HG03108 (cell line): ENCODE data around the gene MRPS17.

ENCODE experiments used
- ATAC-seq: cut with Tn5 transposase; IDR thresholded peaks from one replicate; pipeline ENCODE4 v1.9.1; 2021; ENCODE audit warnings: moderate library complexity; ENCODE audit not compliant: unreplicated experiment

MRPS17 gene

DNA sequence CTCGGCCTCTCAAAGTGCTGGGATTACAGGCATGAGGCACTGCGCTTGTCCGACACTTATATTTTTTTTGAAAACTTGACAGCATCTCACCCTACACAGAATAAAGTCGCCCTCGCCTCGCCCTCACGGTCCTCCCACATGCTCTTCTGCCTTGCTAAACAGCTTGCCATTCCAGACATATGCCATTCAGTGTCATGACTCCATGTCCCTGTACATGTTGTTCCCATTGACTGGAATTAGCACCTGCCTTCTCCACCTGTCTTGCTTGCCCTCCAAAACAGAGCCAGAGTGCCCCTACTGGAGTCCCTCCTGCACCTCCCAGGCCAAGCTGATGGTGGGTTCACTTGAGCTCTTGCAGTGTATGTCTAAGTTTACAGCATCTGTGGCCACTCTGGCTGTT, 18.9 kb downstream of the MRPS17 start:
- no peak for ATAC-seq

DNA sequence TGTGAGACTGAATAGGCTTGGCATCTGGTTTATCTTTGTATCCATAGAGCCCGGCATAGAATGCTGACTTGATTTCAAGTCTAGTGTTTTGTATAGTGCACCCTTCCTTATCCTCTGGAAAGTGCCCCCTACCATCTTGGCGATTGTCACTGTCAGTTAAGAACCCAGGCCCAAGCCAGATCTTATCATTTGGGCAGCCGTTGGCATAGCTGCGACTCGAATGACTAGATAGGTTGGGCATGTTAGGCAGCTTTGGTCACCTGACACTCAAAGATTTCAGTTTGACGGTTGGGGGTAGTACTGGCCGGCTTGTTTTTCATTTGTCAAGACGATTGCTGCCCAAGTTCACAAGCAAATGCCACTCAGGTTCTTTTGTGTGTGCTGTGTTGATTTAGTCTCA, 19.3 kb downstream of the MRPS17 start:
- no peak for ATAC-seq

DNA sequence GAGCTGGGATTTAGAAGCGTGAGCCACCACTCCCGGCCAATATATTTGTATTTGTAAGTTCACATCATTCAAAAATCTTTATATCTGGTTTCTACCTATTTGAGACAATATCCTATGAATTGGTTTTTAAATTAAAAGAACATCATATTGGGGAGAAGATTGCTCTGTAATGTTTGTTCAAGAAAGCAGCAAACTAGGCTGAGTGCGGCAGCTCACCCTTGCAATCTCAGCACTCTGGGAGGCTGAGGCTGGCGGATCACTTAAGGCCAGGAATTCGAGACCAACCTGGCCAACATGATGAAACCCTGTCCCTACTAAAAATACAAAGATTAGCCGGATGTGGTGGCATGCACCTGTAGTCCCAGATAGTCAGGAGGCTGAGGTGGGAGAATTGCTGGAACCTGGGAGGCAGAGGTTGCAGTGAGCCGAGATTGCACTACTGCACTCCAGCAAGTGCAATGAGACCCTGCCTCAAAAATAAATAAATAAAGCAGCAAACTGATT, 22.1 kb downstream of the MRPS17 start:
- no peak for ATAC-seq

DNA sequence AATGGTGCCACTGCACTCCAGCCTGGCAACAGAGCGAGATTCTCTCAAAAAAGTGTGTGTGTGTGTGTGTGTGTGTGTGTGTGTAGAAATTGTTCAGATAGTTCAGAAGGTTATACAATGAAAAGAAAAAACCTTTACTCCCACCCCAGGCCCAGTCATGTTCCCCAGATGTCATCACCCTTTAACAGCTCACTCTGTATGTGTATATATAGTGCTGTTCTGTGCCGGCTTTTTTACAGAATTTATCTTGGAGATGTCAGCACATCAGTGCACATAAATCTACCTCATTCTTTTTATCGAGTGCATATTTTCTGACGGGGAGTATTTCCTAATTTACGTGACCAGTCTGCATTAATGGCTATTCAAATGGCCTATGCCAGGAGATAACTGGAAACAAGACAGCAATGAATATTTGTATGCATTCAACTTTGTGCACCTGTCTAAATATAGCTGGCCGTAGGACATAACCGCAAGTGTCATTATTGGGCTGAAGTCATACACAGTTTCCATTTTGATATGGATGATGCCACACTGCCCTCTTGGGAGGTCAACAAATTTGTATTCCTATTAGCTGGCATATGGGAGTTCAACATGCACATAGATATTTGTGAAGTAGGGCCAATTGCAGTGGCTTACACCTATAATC, 24.4 kb downstream of the MRPS17 start:
- ATAC-seq: no peak

DNA sequence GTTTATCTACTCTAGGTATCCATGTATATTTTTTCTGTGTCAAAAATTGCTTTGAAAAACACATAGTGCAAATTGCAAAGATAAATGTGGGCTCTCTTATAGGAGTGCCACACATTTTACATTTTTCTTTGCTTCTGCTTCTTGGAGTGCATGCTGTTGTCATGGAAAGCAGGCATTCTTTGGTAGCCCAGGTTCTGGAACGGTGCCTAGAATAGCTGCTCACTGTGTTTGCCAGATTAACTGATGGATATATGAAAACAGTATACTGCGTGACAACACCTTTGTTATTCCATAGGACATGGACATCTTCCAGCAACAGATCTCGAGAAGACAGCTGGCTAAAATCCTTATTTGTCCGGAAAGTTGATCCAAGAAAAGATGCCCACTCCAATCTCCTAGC, 26.2 kb downstream of the MRPS17 start:
- ATAC-seq: no peak

DNA sequence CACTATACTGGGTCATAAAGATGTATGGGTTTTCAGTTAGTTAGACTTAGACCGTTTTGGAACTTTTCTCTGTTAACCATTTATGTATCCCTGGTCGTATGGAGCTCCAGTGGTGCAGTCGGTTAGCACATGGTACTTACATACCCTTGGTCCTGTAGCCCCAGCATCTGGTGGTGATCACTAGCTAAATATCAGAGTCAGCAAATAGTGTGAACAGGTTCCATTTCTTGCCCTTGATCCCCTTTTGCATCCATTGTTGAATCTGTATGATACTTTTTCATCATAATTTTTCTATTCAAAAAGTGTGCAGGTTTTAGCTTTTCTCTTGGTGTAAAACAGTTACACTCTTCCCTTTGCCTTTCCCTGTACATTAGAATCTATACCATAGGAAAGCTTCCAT, 28.6 kb downstream of the MRPS17 start:
- ATAC-seq: no peak

DNA sequence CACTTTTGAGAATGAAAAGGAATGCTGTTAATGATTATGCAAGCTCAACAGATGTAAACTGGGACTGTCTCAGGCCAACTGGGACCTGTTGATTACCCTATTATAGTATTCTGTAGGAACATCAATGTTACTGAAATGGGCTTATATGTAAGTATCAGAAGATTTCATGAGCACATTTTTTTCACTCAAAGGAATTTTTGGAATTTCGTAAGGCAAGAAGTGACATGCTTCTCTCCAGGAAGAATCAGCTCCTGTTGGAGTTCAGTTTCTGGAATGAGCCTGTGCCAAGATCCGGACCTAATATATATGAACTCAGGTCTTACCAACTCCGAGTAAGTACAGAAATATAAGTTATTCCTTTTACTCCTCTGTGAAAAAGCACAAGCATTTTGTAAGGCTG, 31.9 kb downstream of the MRPS17 start:
- no peak for ATAC-seq

DNA sequence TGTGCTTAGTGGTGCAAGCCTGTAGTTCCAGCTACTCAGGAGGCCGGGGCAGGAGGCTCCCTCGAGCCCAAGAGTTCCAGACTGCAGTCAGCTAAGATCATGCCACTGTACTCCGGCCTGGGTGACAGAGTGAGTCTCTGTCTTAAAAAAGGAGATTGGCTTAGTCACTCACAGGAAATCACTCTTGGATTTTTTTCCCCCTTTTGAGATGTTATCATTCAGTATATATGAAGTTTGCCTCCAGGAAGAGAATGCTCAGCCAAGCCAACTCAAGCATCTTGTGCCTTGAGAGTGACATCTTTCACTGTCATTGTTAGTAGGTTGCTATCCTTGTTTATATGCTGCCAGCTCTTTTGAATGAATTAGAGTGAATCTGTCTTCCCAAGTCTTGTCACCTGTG, 40.7 kb downstream of the MRPS17 start:
- ATAC-seq: no peak

DNA sequence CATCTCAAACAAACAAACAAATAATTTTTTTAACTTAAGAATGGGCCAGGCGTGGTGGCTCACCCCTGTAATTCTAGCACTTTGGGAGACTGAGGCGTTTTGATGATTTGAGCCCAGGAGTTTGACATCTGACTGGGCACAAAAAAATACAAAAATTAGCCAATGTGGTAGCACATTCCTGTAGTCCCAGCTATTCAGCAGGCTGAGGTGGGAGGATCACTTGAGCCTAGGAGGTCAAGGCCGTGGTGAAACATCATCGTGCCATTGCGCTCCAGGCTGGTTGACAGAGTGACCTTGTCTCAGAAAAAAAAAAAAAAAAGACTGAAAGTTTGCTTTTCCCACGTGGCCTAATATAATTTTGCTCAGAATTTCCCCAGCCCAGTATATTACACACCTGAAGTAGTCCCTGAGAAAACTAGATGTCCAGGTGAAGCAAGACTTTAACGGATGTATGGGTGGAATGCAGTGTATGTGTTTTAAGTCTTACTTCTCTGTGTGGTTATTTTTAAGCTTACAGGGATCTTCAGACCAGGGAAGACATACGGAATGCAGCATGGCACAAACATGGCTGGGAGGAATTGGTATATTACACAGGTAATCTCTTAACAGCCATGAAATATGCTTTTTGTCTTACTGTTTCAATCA, 45.3 kb downstream of the MRPS17 start:
- no peak for ATAC-seq

DNA sequence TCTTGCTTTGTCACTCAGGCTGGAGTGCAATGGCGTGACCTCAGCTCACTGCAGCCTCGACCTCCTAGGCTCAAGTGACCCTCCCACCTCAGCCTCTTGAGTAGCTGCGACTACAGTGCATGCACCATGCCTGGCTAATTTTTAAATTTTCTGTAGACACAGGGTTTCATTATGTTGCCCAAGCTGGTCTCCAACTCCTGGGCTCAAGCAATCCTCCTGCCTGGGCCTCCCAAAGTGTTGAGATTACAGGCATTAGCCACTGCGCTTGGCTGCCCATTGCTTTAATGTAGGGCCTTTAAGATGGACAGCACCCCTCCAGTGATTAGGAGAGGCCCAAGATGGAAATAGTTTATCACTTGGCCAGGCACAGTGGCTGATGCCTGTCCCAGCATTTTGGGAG, 52.1 kb downstream of the MRPS17 start:
- ATAC-seq: no peak
